ENCODE data around the gene LBHD2. TPM values are rescaled to one million over a fixed set of nuclear protein-coding genes. Genes with fewer than 3 reads are reported as not detected.

Gene LBHD2
- total and polyA plus RNA-seq, 9 donors, result 0.47 TPM; not detected in 8

GRCh38 chr14:103066399-103066798 is 17.6 kb upstream of the LBHD2 start:
- TF ChIP-seq EP300 (IDR thresholded peaks at IDR 0.05), result no peak
- TF ChIP-seq POLR2A (IDR thresholded peaks at IDR 0.05), result no peak
- TF ChIP-seq CTCF (IDR thresholded peaks at IDR 0.05), result no peak
- 34 to 54% (median 36%) methylated on average over 9 of the region's 9 CpGs for WGBS, 3 donors
- peak in 3 of 5 donors; percentile 45 to 58 (median 49) for DNase-seq
- Histone ChIP-seq H3K27me3 (no peaks in the 10 kb centered on the region), H3K9me3 (no peaks in the 10 kb centered on the region), H3K27ac (no peak overlapping the region), H3K4me3 (no peak overlapping the region), H3K36me3 (no peaks in the 10 kb centered on the region), H3K4me1 (ENCODE audit: insufficient read depth) (peaks cover 3% of the 10 kb centered on the region)
- intact Hi-C loops (cut with DNase I), result no loop called here

- no peak overlapping the region for H3K27ac ChIP-seq
- 66 to 70% (median 69%) methylated on average over 8 of the region's 8 CpGs for WGBS, 3 donors
- DNase-seq, result no peak
These were observed 16.6 kb upstream of the LBHD2 start for GRCh38 chr14:103067231-103067954.

GRCh38 chr14:103068351-103069073 is 15.5 kb upstream of the LBHD2 start:
- DNase-seq, result peak in 1 of 5 donors; percentile 25
- intact Hi-C loops (cut with DNase I), result no loop called here
- no peak for TF ChIP-seq POLR2A (IDR thresholded peaks at IDR 0.05)
- TF ChIP-seq CTCF (IDR thresholded peaks at IDR 0.05), result no peak
- TF ChIP-seq EP300 (IDR thresholded peaks at IDR 0.05), result no peak
- H3K36me3 ChIP-seq, result no peaks in the 10 kb centered on the region
- H3K4me3 ChIP-seq, result no peak overlapping the region
- no peaks in the 10 kb centered on the region for H3K27me3 ChIP-seq
- 59 to 61% (median 60%) methylated on average over 22 of the region's 22 CpGs for WGBS, 3 donors
- peaks cover 3% of the 10 kb centered on the region for H3K4me1 ChIP-seq (ENCODE audit: insufficient read depth)
- H3K9me3 ChIP-seq, result no peaks in the 10 kb centered on the region
- H3K27ac ChIP-seq, result no peak overlapping the region

More at GRCh38 chr14:103067231-103067954, 16.6 kb upstream of the LBHD2 start:
- intact Hi-C loops (cut with DNase I), result no loop called here
- H3K36me3 ChIP-seq, result no peaks in the 10 kb centered on the region
- H3K9me3 ChIP-seq, result no peaks in the 10 kb centered on the region
- H3K4me3 ChIP-seq, result no peak overlapping the region
- peaks cover 3% of the 10 kb centered on the region for H3K4me1 ChIP-seq (ENCODE audit: insufficient read depth)
- H3K27me3 ChIP-seq, result no peaks in the 10 kb centered on the region
- TF ChIP-seq POLR2A (IDR thresholded peaks at IDR 0.05) (no peak), EP300 (IDR thresholded peaks at IDR 0.05) (no peak), CTCF (IDR thresholded peaks at IDR 0.05) (no peak)

- Histone ChIP-seq H3K4me3 (no peak overlapping the region), H3K27ac (no peak overlapping the region), H3K36me3 (no peaks in the 10 kb centered on the region), H3K9me3 (no peaks in the 10 kb centered on the region), H3K27me3 (no peaks in the 10 kb centered on the region), H3K4me1 (ENCODE audit: insufficient read depth) (peaks cover 6% of the 10 kb centered on the region)
- WGBS, 3 donors, result 69 to 80% (median 76%) methylated on average over 7 to 8 of the region's 8 CpGs
- TF ChIP-seq EP300 (IDR thresholded peaks at IDR 0.05), result no peak
- no peak for TF ChIP-seq CTCF (IDR thresholded peaks at IDR 0.05)
- no peak for TF ChIP-seq POLR2A (IDR thresholded peaks at IDR 0.05)
- DNase-seq, result no peak
- intact Hi-C loops (cut with DNase I), result loop anchor here in 2 of 4 donors (10.0 kb wide), 1 partner anchor 224 kb away; no protein-coding TSS in a partner anchor
These were observed 13.6 kb upstream of the LBHD2 start for GRCh38 chr14:103070263-103070885.
